WTC11 (cell line): ENCODE data around the gene CRAMP1.
A peak's percentile ranks its signal among the peaks of the same experiment; 100 is the strongest.

ENCODE experiments used
- ATF6 ChIP-seq: sonication (generic); formaldehyde crosslinking; IDR thresholded peaks from 2 replicates; pipeline ENCODE4 v1.8.1; 2023; ENCODE audit warnings: mild to moderate bottlenecking, missing genetic modification reagents
- CTCF ChIP-seq: fragments of 200-600 bp; IDR thresholded peaks from 2 replicates; pipeline ENCODE4 v1.8.0; 2022; ENCODE audit warnings: antibody characterized with exemption
- E2F1 ChIP-seq: sonication (generic); formaldehyde crosslinking; IDR thresholded peaks from 2 replicates; pipeline ENCODE4 v1.8.0; 2022; ENCODE audit warnings: mild to moderate bottlenecking, missing genetic modification reagents
- ELF4 ChIP-seq: sonication (generic); formaldehyde crosslinking; IDR thresholded peaks from 2 replicates; pipeline ENCODE4 v1.8.1; 2022; ENCODE audit warnings: low read depth, mild to moderate bottlenecking, moderate library complexity, missing genetic modification reagents
- JUN ChIP-seq: sonication (generic); formaldehyde crosslinking; IDR thresholded peaks from 2 replicates; pipeline ENCODE4 v1.8.0; 2023; ENCODE audit warnings: mild to moderate bottlenecking, missing genetic modification reagents
- KAT7 ChIP-seq: sonication (generic); formaldehyde crosslinking; IDR thresholded peaks from 2 replicates; pipeline ENCODE4 v1.8.1; 2023; ENCODE audit warnings: missing genetic modification reagents, mild to moderate bottlenecking, borderline replicate concordance
- MYBL2 ChIP-seq: sonication (generic); formaldehyde crosslinking; IDR thresholded peaks from 2 replicates; pipeline ENCODE4 v1.8.1; 2023; ENCODE audit warnings: mild to moderate bottlenecking, moderate library complexity, missing genetic modification reagents
- SMAD4 ChIP-seq: sonication (generic); formaldehyde crosslinking; IDR thresholded peaks from 2 replicates; pipeline ENCODE4 v1.8.0; 2022; ENCODE audit warnings: mild to moderate bottlenecking, missing genetic modification reagents
- SP1 ChIP-seq: sonication (generic); formaldehyde crosslinking; conservative IDR thresholded peaks from 2 replicates; pipeline ENCODE4 v1.8.1; 2022; ENCODE audit warnings: missing genetic modification reagents
- TEAD1 ChIP-seq: sonication (generic); formaldehyde crosslinking; IDR thresholded peaks from 2 replicates; pipeline ENCODE4 v1.8.0; 2022; ENCODE audit warnings: mild to moderate bottlenecking, missing genetic modification reagents
- ZBTB21 ChIP-seq: sonication (generic); formaldehyde crosslinking; IDR thresholded peaks from 2 replicates; pipeline ENCODE4 v1.8.1; 2023; ENCODE audit warnings: mild to moderate bottlenecking, missing genetic modification reagents, borderline replicate concordance
- ZNF138 ChIP-seq: sonication (generic); formaldehyde crosslinking; conservative IDR thresholded peaks from 2 replicates; pipeline ENCODE4 v1.8.1; 2022; ENCODE audit warnings: mild to moderate bottlenecking, moderate library complexity, missing genetic modification reagents

GRCh38 chr16:1678500-1679098 is 66.4 kb downstream of the CRAMP1 start:
- no peak for TF ChIP-seq E2F1
- TF ChIP-seq CTCF: no peak
- TF ChIP-seq ATF6 (CRISPR knock-in tag): no peak
- peak; percentile 76; the same call in 1 of the 2 replicates for TF ChIP-seq JUN (CRISPR knock-in tag)
- no peak for TF ChIP-seq ZNF138 (CRISPR knock-in tag)
- TF ChIP-seq KAT7 (CRISPR knock-in tag): no peak
- no peak for TF ChIP-seq ELF4 (CRISPR knock-in tag)
- no peak for TF ChIP-seq TEAD1 (CRISPR knock-in tag)
- no peak for TF ChIP-seq SP1 (CRISPR knock-in tag)
- TF ChIP-seq SMAD4: 0 out of 2 replicates have a peak, but pooled peaks have one; percentile 54
- no peak; the same call in 1 of the 2 replicates for TF ChIP-seq MYBL2 (CRISPR knock-in tag)
- no peak; the same call in 1 of the 2 replicates for TF ChIP-seq ZBTB21 (CRISPR knock-in tag)
